ENCODE measurements around the gene FAM241A. TPM values are rescaled to one million over a fixed set of nuclear protein-coding genes. Genes with fewer than 3 reads are reported as not detected.

Gene FAM241A
- total and polyA plus RNA-seq, 2 of the 13 experiments (the other 11 are each of a cell fraction or from before 2014, with no cell fraction given): 0.61 to 0.69 TPM

GRCh38 chr4:112125416-112125815, 19.8 kb upstream of the FAM241A start:
- no peak for TF ChIP-seq ZNF484 (CRISPR knock-in tag; IDR thresholded peaks at IDR 0.05; ENCODE audit: borderline replicate concordance, low read depth)
- TF ChIP-seq FOXO4 (CRISPR knock-in tag; conservative IDR thresholded peaks at IDR 0.05): no peak
- TF ChIP-seq ZNF761 (CRISPR knock-in tag; conservative IDR thresholded peaks at IDR 0.05): no peak
- TF ChIP-seq ZNF580 (CRISPR knock-in tag; IDR thresholded peaks at IDR 0.05; ENCODE audit: borderline replicate concordance, low read depth): no peak
- no peak for TF ChIP-seq SP2 (CRISPR knock-in tag; IDR thresholded peaks at IDR 0.05)
- Histone ChIP-seq H3K4me3 (replicated peaks in 1 of 3; ENCODE audit: insufficient read depth in 1 of 3, low read depth in 2 of 3, low read length in 3 of 3) (no peak overlapping the region), H3K27me3 (ENCODE audit: control insufficient read depth in 1 of 2, insufficient read depth in 2 of 2, low read length in 2 of 2) (no peaks in the 10 kb centered on the region), H3K4me2 (ENCODE audit: low read depth, low read length) (no peak overlapping the region), H3K9ac (ENCODE audit: insufficient read depth, low read depth, low read length) (no peak overlapping the region), H3K9me3 (ENCODE audit: low read length) (no peaks in the 10 kb centered on the region), H3K79me2 (ENCODE audit: insufficient read depth, low read length) (no peaks in the 10 kb centered on the region), H3K4me1 (ENCODE audit: insufficient read depth, low read length) (no peaks in the 10 kb centered on the region), H3K27ac (ENCODE audit: extremely low read length, insufficient read depth, low read length) (no peak overlapping the region), H4K20me1 (ENCODE audit: insufficient read depth, low read length) (no peaks in the 10 kb centered on the region), H3K36me3 (replicated peaks in 1 of 2; ENCODE audit: control insufficient read depth in 1 of 2, insufficient read depth in 2 of 2, low read length in 2 of 2) (no peaks in the 10 kb centered on the region), H2AFZ (ENCODE audit: low read length) (no peak overlapping the region)
- no peak for FAIRE-seq
- ChIA-PET CTCF (ENCODE audit: low intra/inter-chr PET ratio, low total read pairs) (no interaction called here), POLR2A (no interaction called here)
- BruUV-seq (replicated peaks): no TSS peak
- ATAC-seq: no peak
- in situ Hi-C loops (cut with HindIII; ENCODE audit: extremely low pct_ligation_motif_present, low pct_unique_long_range_greater_than_20kb) (no loop called here), intact Hi-C loops (cut with micrococcal nuclease; ENCODE audit: unreplicated experiment) (no loop called here)
- WGBS (ENCODE audit: low lambda C conversion rate): 38% methylated on average over 3 of the region's 3 CpGs
- DNase-seq (ENCODE audit: low spot score): no peak

- in situ Hi-C loops (cut with HindIII; ENCODE audit: extremely low pct_ligation_motif_present, low pct_unique_long_range_greater_than_20kb) (no loop called here), intact Hi-C loops (cut with micrococcal nuclease; ENCODE audit: unreplicated experiment) (no loop called here)
- no peak overlapping the region for H3K9ac ChIP-seq (ENCODE audit: insufficient read depth, low read depth, low read length)
- H3K79me2 ChIP-seq (ENCODE audit: insufficient read depth, low read length): no peaks in the 10 kb centered on the region
- no peak for ATAC-seq
- H3K4me3 ChIP-seq (replicated peaks in 1 of 3; ENCODE audit: insufficient read depth in 1 of 3, low read depth in 2 of 3, low read length in 3 of 3): no peak overlapping the region
- ChIA-PET POLR2A (no interaction called here), CTCF (ENCODE audit: low intra/inter-chr PET ratio, low total read pairs) (no interaction called here)
- H3K36me3 ChIP-seq (replicated peaks in 1 of 2; ENCODE audit: control insufficient read depth in 1 of 2, insufficient read depth in 2 of 2, low read length in 2 of 2): no peaks in the 10 kb centered on the region
- H2AFZ ChIP-seq (ENCODE audit: low read length): no peak overlapping the region
- H4K20me1 ChIP-seq (ENCODE audit: insufficient read depth, low read length): no peaks in the 10 kb centered on the region
- H3K9me3 ChIP-seq (ENCODE audit: low read length): no peaks in the 10 kb centered on the region
- no peak for FAIRE-seq
- H3K27ac ChIP-seq (ENCODE audit: extremely low read length, insufficient read depth, low read length): no peak overlapping the region
- no peak for DNase-seq (ENCODE audit: low spot score)
- H3K27me3 ChIP-seq (ENCODE audit: control insufficient read depth in 1 of 2, insufficient read depth in 2 of 2, low read length in 2 of 2): no peaks in the 10 kb centered on the region
- WGBS (ENCODE audit: low lambda C conversion rate): 42% methylated on average over 2 of the region's 2 CpGs
- H3K4me2 ChIP-seq (ENCODE audit: low read depth, low read length): no peak overlapping the region
- no TSS peak for BruUV-seq (replicated peaks)
- H3K4me1 ChIP-seq (ENCODE audit: insufficient read depth, low read length): no peaks in the 10 kb centered on the region
- TF ChIP-seq PHF5A (CRISPR knock-in tag; IDR thresholded peaks at IDR 0.05; ENCODE audit: low read depth, unreplicated experiment) (no peak), BCL6 (CRISPR knock-in tag; IDR thresholded peaks at IDR 0.05) (no peak), NFE2L1 (CRISPR knock-in tag; IDR thresholded peaks at IDR 0.05; ENCODE audit: borderline replicate concordance) (no peak), GATAD2A (CRISPR knock-in tag; IDR thresholded peaks at IDR 0.05) (no peak), MED8 (CRISPR knock-in tag; IDR thresholded peaks at IDR 0.05; ENCODE audit: insufficient replicate concordance) (no peak), RXRA (CRISPR knock-in tag; IDR thresholded peaks at IDR 0.05) (no peak), GATA4 (IDR thresholded peaks at IDR 0.05; ENCODE audit: borderline replicate concordance, low read depth) (no peak), ZNF530 (CRISPR knock-in tag; IDR thresholded peaks at IDR 0.05; ENCODE audit: low read depth) (no peak), GFI1 (CRISPR knock-in tag; IDR thresholded peaks at IDR 0.05; ENCODE audit: borderline replicate concordance) (no peak), ZNF550 (CRISPR knock-in tag; IDR thresholded peaks at IDR 0.05; ENCODE audit: borderline replicate concordance) (no peak), ZNF333 (CRISPR knock-in tag; IDR thresholded peaks at IDR 0.05; ENCODE audit: borderline replicate concordance) (no peak), KAT2B (IDR thresholded peaks at IDR 0.05; ENCODE audit: borderline replicate concordance, low read depth, low read length) (no peak), ATF1 (CRISPR knock-in tag; IDR thresholded peaks at IDR 0.05) (no peak), ZNF569 (CRISPR knock-in tag; IDR thresholded peaks at IDR 0.05; ENCODE audit: borderline replicate concordance) (no peak), IKZF1 (IDR thresholded peaks at IDR 0.05) (no peak)
These were observed 18.1 kb upstream of the FAM241A start for GRCh38 chr4:112127048-112127637.

All from HepG2 (cell line).